Stimulated activated CD8-positive, alpha-beta memory T cell treated with anti-CD3 and anti-CD28 coated beads, Interleukin-4, amount 100 ng/mL, for 24 hours (primary cell): ENCODE measurements around the gene PLEKHG4.
A peak's percentile ranks its signal among the peaks of the same experiment; 100 is the strongest.

Experiments used
- DNase-seq: peaks from one replicate; pipeline ENCODE4 v3.0.0-alpha.2; 2020; ENCODE audit warnings: low read depth

The PLEKHG4 gene

GRCh38 chr16:67279296-67280089 is at the start of gene PLEKHG4:
PLEKHG4 (plus strand) TSS chr16:67279532; CDS start chr16:67280045, 513 bp downstream.
- peak; percentile 69 for DNase-seq

- DNase-seq: no peak
Measured at GRCh38 chr16:67229906-67230808, 49.2 kb upstream of the PLEKHG4 start.

- DNase-seq: no peak
Measured at GRCh38 chr16:67230809-67231660, 48.3 kb upstream of the PLEKHG4 start.

- DNase-seq: no peak
Measured at GRCh38 chr16:67233596-67233995, 45.7 kb upstream of the PLEKHG4 start.

GRCh38 chr16:67234180-67234597 is 45.1 kb upstream of the PLEKHG4 start:
- DNase-seq: no peak

GRCh38 chr16:67235816-67236562 is 43.3 kb upstream of the PLEKHG4 start:
- no peak for DNase-seq

GRCh38 chr16:67236563-67237395 is 42.6 kb upstream of the PLEKHG4 start:
- peak; percentile 64 for DNase-seq

- DNase-seq: no peak
Measured at GRCh38 chr16:67237396-67238277, 41.7 kb upstream of the PLEKHG4 start.

- no peak for DNase-seq
Measured at GRCh38 chr16:67238278-67238575, 41.1 kb upstream of the PLEKHG4 start.

GRCh38 chr16:67238806-67239470 is 40.4 kb upstream of the PLEKHG4 start:
- DNase-seq: no peak

GRCh38 chr16:67240506-67240905 is 38.8 kb upstream of the PLEKHG4 start:
- no peak for DNase-seq

- DNase-seq: no peak
Measured at GRCh38 chr16:67241008-67241900, 38.1 kb upstream of the PLEKHG4 start.

- DNase-seq: no peak
Measured at GRCh38 chr16:67242138-67242730, 37.1 kb upstream of the PLEKHG4 start.

GRCh38 chr16:67243481-67243880 is 35.9 kb upstream of the PLEKHG4 start:
- DNase-seq: no peak

GRCh38 chr16:67244387-67245185 is 34.7 kb upstream of the PLEKHG4 start:
- peak; percentile 69 for DNase-seq

- no peak for DNase-seq
Measured at GRCh38 chr16:67245186-67245585, 34.1 kb upstream of the PLEKHG4 start.

- no peak for DNase-seq
Measured at GRCh38 chr16:67245674-67246080, 33.7 kb upstream of the PLEKHG4 start.
